HG03457 (cell line): ENCODE results near the gene ELP2.
"Not testable (repeated sequence)": the region's sequence is repeated elsewhere in the genome, so short reads cannot be mapped to it uniquely, and the experiment has no call there.

ENCODE experiments used
- ATAC-seq: cut with Tn5 transposase; IDR thresholded peaks from one replicate; pipeline ENCODE4 v1.9.1; 2021; ENCODE audit warnings: moderate number of reproducible peaks; ENCODE audit not compliant: unreplicated experiment

Gene ELP2, protein sequence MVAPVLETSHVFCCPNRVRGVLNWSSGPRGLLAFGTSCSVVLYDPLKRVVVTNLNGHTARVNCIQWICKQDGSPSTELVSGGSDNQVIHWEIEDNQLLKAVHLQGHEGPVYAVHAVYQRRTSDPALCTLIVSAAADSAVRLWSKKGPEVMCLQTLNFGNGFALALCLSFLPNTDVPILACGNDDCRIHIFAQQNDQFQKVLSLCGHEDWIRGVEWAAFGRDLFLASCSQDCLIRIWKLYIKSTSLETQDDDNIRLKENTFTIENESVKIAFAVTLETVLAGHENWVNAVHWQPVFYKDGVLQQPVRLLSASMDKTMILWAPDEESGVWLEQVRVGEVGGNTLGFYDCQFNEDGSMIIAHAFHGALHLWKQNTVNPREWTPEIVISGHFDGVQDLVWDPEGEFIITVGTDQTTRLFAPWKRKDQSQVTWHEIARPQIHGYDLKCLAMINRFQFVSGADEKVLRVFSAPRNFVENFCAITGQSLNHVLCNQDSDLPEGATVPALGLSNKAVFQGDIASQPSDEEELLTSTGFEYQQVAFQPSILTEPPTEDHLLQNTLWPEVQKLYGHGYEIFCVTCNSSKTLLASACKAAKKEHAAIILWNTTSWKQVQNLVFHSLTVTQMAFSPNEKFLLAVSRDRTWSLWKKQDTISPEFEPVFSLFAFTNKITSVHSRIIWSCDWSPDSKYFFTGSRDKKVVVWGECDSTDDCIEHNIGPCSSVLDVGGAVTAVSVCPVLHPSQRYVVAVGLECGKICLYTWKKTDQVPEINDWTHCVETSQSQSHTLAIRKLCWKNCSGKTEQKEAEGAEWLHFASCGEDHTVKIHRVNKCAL

DNA sequence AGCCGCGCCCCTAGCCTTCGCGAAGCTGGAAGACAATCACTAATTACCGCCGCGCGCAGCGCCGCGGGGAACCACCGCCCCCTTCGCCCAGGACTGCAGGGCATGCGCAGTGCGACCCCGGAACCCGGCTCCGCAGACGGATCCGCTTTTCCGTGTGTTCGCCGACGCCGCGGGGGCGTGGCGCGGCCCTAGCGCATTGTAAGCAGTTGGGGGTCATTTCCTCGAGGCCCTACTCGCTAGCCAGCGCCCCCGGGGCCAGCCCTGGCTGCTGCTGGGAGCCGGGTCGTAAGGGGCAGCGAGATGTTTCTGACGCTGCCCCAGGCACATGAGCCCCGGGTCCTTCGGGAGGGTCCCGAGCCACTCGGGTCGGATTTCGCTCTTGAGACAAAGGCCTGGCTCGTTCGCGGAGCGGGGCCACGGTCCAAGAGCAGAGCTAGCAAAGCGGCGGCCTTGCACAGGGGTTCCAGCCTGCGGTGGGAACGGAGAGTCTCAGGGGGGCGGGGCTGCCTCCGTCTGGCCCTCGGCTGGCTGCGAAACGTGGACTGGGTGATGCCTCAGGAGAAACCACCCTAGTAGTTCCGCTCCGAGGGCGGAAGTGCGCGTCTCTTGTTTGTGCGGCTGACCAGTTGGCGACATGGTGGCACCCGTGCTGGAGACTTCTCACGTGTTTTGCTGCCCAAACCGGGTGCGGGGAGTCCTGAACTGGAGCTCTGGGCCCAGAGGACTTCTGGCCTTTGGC lies at the start of gene ELP2, which contains the start of gene SLC39A6:
ELP2 (plus strand) TSS at position 600 of the 739 bp plus-strand sequence; CDS start at position 635, 35 bp downstream.
SLC39A6 (minus strand) TSS at position 41 of the 739 bp plus-strand sequence. CDS start 2,333 bp downstream, outside the sequence.
- peak; percentile 78 for ATAC-seq

DNA sequence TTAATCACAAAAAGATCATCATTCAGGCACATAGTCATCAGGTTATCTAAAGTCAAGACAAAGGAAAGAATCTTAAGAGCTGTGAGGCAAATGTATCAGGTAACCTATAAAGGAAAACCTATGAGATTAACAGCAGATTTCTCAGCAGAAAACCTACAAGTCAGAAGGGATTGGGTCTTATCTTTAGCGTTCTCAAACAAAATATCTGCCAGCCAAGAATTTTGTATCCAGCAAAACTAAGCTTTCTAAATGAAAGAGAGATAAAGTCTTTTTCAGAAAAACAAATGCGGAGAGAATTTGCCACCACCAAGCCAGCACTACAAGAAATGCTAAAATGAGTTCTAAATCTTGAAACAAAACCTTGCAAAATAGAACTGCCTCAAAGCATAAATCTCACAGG lies 48.6 kb upstream of the ELP2 start:
- ATAC-seq, result not testable (repeated sequence)

DNA sequence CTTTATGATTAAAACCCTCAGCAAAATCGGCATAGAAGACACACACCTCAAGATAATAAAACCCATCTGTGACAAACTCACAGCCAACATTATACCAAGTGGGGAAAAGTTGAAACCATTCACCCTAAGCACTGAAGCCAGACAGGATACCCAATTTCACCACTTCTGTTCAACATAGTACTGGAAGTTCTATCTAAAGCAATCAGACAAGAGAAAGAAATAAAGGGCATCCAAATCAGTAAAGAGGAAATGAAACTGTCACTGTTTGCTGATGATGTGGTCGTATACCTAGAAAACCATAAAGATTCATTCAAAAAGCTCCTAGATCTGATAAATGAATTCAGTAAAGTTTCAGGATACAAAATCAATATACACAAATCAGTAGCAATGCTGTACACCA lies 46.0 kb upstream of the ELP2 start:
- no peak for ATAC-seq

DNA sequence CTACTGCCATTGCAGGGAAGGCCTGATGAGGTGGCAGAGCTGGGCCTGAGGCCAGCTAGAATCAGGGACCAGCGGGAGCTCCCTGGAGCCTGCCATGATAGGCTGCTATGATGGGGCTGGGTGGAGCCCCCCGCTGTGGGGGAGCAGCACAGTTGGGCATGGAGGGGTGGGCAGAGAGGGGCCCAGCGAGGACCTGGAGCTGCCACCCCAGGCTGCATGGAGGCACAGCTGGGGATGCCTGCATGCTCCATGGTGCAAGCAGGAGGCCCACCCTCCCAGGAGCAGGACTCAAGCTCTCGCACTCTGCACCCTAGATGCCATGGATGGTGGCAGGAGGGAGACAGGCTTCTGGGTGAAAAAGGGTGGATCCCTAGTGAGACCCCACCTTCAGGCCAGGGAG lies 44.5 kb upstream of the ELP2 start:
- no peak for ATAC-seq

DNA sequence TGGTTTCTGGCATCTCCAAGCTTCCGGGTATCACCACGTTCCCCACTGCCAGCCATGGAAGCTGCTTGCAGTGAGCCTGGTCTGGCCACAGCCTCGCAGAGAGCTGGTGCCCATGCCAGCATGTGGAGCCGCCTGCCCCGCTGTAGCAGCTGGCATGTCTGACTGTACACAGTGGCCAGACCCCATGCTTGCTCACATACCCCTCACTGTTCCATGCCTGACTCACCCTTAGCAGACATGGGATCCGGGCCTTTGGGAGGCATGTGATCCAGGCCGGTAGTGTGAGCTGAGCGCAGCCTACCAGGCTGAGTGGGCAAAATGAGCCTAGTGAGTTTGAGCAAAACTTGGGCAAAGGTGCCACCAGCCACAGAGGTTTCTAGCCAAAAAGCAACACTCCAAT lies 43.5 kb upstream of the ELP2 start:
- ATAC-seq, result no peak

DNA sequence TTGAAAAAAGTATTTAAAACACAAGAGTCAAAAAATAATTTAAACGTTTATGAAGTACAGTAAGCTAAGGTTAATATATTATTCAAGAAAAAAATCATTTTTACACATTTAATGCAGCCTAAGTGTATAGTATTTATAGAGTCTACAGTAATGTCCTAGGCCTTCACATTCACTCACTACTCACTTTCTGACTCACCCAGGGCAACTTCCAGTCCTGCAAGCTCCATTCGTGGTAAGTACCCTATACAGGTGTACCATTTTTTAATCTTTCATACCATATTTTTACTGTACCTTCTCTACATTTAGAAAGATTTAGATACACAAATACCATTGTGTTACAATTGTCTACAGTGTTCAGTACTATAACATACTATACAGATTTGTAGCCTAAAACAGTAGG lies 41.4 kb upstream of the ELP2 start:
- no peak for ATAC-seq

DNA sequence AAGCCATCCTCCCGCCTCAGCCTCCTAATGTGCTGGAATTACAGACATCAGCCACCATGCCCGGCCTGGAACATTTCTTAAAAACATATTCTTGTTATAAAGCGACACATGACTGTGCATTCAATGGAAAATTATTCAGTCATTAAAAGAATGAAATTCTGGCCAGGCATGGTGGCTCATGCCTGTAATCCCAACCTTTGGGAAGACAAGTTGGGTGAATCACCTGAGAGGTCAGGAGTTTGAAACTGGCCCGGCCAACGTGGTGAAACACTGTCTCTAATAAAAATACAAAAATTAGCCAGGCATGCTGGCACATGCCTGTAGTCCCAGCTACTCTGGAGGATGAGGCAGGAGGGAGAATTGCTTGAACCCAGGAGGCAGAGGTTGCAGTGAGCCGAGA lies 40.7 kb upstream of the ELP2 start:
- no peak for ATAC-seq

DNA sequence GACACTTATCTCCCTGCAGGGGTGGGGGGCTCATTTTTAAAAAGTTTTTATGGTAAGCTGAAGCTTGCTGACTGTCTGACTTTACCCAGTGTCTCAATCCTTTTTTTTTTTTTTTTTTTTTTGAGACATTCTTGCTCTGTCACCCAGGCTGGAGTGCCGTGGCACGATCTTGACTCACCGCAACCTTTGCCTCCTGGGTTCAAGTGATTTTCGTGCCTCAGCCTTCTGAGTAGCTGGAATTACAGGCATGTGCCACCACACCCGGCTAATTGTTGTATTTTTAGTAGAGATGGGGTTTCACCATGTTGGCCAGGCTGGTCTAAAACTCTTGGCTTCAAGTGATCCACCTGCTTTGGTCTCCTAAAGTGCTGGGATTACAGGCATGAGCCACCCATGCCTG lies 37.6 kb upstream of the ELP2 start:
- not testable (repeated sequence) for ATAC-seq

DNA sequence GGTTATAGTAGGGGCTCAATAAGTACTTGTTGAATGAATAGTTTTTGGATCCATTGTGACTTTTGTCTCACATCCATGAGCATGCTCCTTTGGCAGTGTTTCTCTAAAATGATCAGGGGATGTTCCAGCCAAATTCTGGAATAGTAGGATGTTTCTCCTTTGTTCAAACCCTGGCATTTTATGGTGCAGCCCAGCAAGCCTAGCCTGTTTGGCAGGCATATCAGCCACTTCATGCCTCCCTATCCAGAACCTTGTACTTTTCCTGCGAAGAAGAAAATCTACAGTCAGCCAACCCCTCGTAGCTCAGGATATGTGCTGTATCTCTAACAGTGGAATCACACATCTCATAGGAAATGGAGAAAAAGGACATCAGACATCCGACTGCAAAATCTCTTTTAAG lies 35.3 kb upstream of the ELP2 start:
- no peak for ATAC-seq

DNA sequence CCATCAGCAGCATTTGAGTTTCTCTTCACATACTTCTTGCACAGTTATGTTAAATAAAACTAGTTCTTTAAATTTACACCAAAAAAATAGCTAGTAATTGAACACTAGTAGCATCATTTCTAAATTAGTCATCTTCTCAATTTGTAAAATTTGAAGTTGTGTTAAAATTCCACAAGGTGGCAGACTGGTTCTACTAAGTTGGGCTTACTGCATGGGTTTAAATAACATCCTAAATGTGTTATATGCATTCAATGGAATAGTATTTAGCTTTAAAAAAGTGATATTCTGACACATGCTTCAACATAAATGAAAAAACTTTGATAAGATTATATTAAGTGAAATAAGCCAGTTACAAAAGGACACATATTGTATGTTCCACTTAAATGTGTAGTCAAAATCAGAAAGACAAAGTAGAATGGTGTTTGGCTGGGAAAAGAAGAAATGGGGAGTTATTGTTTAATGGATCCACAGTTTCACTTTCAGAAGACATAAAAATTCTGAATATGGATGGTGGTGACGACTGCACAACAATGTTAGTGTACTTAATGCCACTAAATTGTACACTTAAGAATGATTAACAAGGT lies 33.7 kb upstream of the ELP2 start:
- no peak for ATAC-seq

DNA sequence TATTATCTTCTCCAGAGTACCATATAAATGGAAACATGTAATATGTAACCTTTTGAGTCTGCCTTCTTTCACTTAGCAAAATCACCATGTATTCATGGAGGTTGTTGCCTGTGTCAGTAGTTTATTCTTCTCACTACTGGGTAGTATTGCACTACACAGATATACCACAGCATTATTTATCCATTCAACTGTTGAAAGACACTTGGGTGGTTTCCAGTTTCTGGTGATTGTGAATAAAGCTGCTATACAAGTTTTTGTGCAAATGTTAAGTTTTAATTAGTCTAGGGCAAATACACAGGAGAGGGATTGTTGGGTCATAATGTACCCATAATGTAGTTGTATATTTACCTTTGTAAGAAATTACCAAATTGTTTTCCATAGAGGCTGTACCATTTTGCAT lies 32.7 kb upstream of the ELP2 start:
- no peak for ATAC-seq

DNA sequence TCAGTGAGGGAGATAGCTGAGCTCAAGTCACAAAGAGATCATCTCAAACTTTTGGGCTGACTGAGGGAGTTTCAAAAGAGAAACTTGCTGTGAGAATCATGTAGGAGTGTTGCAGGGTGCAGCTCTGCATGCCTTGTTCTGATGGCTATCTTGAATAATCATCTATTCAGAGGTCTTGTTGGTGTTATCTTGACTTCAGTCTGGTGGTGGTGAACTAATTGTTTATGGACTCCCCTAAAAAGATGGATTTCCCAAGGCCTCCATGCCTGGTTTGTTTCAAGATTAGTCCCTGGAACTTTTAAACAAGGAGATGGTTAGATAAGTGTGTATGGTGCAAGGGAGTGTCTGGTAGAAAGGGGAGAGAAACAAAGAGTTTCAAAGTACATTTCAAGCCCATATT lies 30.4 kb upstream of the ELP2 start:
- ATAC-seq, result no peak

DNA sequence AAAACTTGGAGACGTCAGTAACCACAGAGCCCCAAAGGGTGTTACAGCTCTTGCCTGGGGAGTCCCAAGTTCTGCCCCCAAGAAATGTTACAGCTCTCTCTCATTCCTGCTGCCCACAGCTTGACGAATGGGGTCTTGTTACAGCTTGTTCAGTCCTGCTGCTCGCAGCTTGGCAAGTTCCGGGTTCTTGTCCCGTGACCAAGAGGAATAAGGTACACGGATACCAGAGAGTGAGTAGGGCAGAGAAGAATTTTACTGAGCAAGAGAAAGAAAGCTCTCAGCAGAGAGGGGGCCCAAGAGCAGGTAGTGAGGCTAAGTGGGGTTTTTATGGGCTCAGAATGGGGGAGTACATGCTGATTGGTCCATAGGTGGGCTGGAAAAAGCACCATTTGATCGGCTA lies 27.8 kb upstream of the ELP2 start:
- ATAC-seq, result no peak

DNA sequence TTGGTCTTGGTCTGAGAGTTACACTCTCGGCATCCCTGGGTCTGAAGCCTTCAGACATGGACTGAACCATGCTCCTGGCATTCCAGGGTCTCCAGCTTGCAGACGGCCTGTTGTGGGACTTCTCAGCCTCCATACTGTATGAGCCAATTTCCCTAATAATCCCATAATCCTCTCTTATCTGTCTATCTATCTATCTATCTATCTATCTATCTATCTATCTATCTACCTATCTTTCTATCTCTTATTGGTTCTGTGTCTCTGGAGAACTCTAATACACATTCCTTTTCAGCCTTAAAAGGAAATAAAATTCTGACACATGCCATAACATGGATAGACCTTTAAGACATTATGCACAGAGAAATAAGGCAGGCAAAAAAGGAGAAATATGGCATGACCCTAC lies 24.9 kb upstream of the ELP2 start:
- no peak for ATAC-seq

DNA sequence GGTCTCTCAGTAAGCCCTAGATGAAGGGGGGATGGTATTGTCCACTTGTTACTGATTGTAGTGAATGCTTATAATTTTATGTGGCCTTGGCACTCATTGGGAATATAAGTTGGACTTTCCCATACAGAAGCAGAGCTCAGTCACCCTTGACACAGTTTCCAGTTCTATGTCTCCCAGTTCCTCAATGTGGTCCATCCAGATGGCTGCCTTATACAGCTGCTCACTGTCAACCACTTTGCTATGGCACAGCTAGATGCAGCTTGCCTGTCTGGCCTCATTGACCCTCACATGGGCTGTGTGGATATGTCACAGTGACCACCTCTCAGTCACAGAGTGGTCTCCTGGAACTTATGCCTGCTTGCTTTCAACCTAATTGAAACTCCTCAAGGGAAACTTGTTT lies 22.2 kb upstream of the ELP2 start:
- ATAC-seq, result no peak

DNA sequence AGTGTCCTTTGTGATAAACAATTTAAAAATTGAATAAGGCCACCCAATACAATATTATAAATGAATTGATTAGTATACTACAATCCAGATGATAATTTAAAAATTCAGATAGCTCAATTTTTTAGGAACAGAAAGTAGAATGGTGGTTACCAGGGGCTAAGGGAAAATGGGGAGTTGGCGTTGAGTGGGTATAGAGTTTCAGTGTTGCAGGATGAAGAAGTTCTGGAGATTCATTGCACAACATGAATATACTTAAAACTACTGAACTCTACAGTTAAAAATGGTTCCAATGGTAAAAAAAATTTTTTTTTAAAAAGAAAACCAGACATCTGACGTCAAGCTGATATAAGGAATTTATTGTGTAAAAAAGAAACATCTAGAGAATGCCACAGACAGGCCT lies 21.5 kb upstream of the ELP2 start:
- ATAC-seq, result no peak

DNA sequence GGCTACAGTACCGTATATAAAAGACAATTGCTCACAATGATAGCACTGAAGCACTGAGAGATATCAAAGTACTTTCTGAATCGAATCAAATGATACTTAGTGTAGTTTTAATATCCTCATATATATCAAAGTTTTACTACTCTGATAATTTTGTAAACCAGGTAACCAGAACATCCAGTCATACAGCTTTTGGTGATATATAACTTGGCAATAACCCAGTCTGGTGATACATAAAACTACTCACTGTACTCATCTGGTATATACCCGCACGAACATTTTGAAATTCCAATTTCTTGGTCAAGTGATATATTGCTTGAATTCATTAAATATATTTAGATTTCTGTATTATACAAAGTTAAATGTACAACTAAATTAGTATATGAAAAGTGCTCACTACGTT lies 21.1 kb upstream of the ELP2 start:
- no peak for ATAC-seq

DNA sequence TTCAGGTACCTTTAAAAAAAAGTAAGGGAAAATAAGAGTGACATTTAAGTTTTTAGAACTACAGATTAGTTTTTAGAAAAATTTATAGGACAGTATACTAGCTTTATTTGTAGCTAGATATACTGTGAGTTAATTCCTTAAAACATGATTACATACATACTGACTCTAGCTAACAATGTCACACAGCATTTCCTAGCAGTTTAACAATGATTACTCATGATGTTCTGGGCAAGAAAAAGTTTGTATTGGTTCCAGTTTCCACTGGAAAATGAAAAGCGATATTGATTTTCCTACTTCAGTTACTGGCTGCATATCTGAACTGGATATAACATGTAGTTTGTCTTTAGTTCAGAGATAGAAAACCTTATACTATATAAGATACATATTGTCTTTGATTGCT lies 20.0 kb upstream of the ELP2 start:
- no peak for ATAC-seq

DNA sequence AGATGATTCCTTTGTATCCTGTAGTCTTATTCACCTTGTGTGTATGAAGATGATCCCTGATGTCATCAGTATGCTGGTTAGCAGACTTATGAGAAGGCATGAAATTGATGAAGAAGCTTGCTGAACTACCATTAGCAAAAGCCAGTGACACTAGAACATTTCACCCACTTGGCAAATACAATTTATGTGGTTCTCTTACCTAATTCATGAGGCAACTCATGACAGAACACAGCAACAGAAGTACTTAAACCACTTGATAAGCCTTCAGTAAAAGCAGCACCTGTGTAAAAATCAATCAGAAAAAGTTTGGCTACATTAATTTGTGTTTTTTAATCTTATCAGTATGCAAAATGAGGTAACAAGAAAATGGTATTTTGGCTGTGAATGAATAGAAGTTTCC lies 17.4 kb upstream of the ELP2 start:
- ATAC-seq, result no peak

DNA sequence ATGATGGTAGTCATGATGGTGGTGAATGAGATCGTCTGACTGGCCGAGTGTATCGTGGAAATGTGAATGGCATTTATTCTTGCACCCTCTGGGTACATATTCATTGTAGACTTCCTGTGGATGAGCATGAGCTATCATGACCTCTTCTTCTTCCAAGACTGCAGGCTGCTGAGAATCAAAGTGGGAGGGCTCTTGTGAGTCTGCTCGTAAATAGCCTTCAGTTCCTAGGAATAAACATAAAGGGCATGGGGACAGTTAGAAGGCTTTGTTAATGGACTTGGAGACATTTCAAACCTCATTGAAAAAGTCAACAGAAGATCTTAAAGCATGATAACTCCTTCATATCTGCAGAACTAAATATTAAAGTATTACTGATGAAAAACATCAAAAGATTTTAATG lies 15.4 kb upstream of the ELP2 start:
- ATAC-seq, result no peak

DNA sequence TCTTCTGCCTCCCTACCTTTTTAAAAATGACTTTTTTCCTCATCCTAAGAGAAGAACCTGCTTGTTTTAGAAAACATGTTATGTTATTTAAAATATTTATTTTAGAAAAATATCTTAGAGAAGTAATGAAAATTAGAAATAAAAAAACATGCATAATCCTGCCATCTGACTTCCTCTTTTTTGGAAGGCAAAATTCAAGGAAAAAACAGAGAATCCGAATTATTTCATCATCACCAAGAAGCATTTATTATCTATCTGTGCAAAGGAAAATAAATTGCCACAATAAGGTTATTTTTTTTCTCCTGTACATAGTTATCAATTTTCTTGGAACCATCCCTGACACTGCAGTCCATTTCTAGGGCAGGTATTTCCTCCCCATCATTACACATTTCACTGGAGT lies 15.0 kb upstream of the ELP2 start:
- no peak for ATAC-seq
